SK-N-SH (cell line): ENCODE results near the gene MTAP. TPM values are rescaled to one million over a fixed set of nuclear protein-coding genes. Genes with fewer than 3 reads are reported as not detected.

ENCODE experiments used
- CTCF ChIA-PET: fragments of 300-600, 350-600 bp; formaldehyde crosslinking; extraction: SDS; loops from one replicate; lab custom pipeline; 2021; lab: Yijun Ruan, JAX
- POLR2A ChIA-PET: fragments of 350-600 bp; sonication (Branson Sonifier 250); formaldehyde crosslinking; extraction: SDS; loops from one replicate; lab custom pipeline; 2020; ENCODE audit warnings: antibody characterized with exemption, inconsistent platforms; lab: Yijun Ruan, JAX
- DNase-seq: peaks from one replicate; pipeline ENCODE4 v3.0.0; 2012
- H2AFZ ChIP-seq: fragments of 200-600 bp; sonication (generic); 2 replicates; pipeline ENCODE4 v1.8.1; 2016; ENCODE audit warnings: antibody characterized with exemption, mild to moderate bottlenecking, low read depth
- H3F3A ChIP-seq: fragments of 200-600 bp; sonication (generic); replicated peaks from 2 replicates; pipeline ENCODE3; 2016; ENCODE audit warnings: antibody characterized with exemption, mild to moderate bottlenecking; ENCODE audit not compliant: insufficient read depth
- H3K27ac ChIP-seq, 2 experiments: fragments of 200-500 bp in 1 of 2; fragments of 200-600 bp in 1 of 2; sonication (Bioruptor generic) in 1 of 2; sonication (generic), shearing (Covaris generic) in 1 of 2; 2 replicates each; pipeline versions ENCODE4 v1.5.1 to v1.6.1; 2014 to 2016; ENCODE audit warnings: low read depth in 2 of 2, inconsistent platforms in 1 of 2, low read length in 1 of 2, mild to moderate bottlenecking in 1 of 2, mixed read lengths in 1 of 2
- H3K27me3 ChIP-seq: fragments of 200-600 bp; sonication (generic), shearing (Covaris generic); 2 replicates; pipeline ENCODE4 v1.6.1; 2016; ENCODE audit warnings: mixed run types; ENCODE audit not compliant: insufficient read depth
- H3K36me3 ChIP-seq, 2 experiments: fragments of 200-500 bp in 1 of 2; fragments of 200-600 bp in 1 of 2; sonication (Bioruptor generic) in 1 of 2; sonication (generic) in 1 of 2; replicated peaks in 1 of 2; 2 replicates each; pipeline versions ENCODE3 to v1.5.1; 2014 to 2016; ENCODE audit warnings: low read length in 1 of 2, mild to moderate bottlenecking in 1 of 2; ENCODE audit not compliant: insufficient read depth in 2 of 2, control insufficient read depth in 1 of 2
- H3K4me1 ChIP-seq, 2 experiments: fragments of 200-500 bp in 1 of 2; fragments of 200-600 bp in 1 of 2; sonication (Bioruptor generic) in 1 of 2; sonication (generic), shearing (Covaris generic) in 1 of 2; 2 replicates each; pipeline versions ENCODE4 v1.5.1 to v1.6.1; 2014 to 2016; ENCODE audit warnings: low read depth in 1 of 2, low read length in 1 of 2, mixed run types in 1 of 2; ENCODE audit not compliant: insufficient read depth in 2 of 2, control insufficient read depth in 1 of 2
- H3K4me2 ChIP-seq: fragments of 200-600 bp; sonication (generic), shearing (Covaris generic); 2 replicates; pipeline ENCODE4 v1.6.1; 2017; ENCODE audit warnings: mixed run types
- H3K4me3 ChIP-seq, 2 experiments: fragments of 200-500 bp in 1 of 2; fragments of 200-600 bp in 1 of 2; sonication (Bioruptor generic) in 1 of 2; sonication (generic), shearing (Covaris generic) in 1 of 2; 2 replicates each; pipeline versions ENCODE4 v1.5.1 to v1.8.1; 2014 to 2016; ENCODE audit warnings: low read depth in 2 of 2, inconsistent platforms in 1 of 2, low read length in 1 of 2, mild to moderate bottlenecking in 1 of 2, mixed read lengths in 1 of 2, moderate library complexity in 1 of 2
- H3K79me2 ChIP-seq: fragments of 200-600 bp; sonication (generic); 2 replicates; pipeline ENCODE4 v1.8.1; 2017; ENCODE audit warnings: mild to moderate bottlenecking; ENCODE audit not compliant: insufficient read depth
- H3K9ac ChIP-seq: fragments of 200-600 bp; sonication (generic); 2 replicates; pipeline ENCODE4 v1.6.1; 2017; ENCODE audit warnings: mixed run types
- H3K9me2 ChIP-seq: fragments of 200-600 bp; sonication (generic); 2 replicates; pipeline ENCODE4 v1.6.1; 2017; ENCODE audit warnings: mixed run types
- H3K9me3 ChIP-seq: fragments of 200-600 bp; sonication (generic); 2 replicates; pipeline ENCODE4 v1.6.1; 2017; ENCODE audit warnings: mixed run types, mild to moderate bottlenecking, moderate library complexity
- H4K20me1 ChIP-seq: fragments of 200-600 bp; sonication (generic); 2 replicates; pipeline ENCODE4 v1.6.1; 2017; ENCODE audit warnings: mild to moderate bottlenecking, mixed run types; ENCODE audit not compliant: insufficient read depth
- ELF1 ChIP-seq: IDR thresholded peaks from 2 replicates; pipeline ENCODE4 v1.4.0; 2012
- EZH2phosphoT487 ChIP-seq: fragments of 200-600 bp; sonication (generic); IDR thresholded peaks from 2 replicates; pipeline ENCODE4 v1.6.1; 2017; ENCODE audit warnings: low read depth, mixed run types, mild to moderate bottlenecking, antibody characterized with exemption, moderate library complexity, borderline replicate concordance
- JUND ChIP-seq: IDR thresholded peaks from 2 replicates; pipeline ENCODE4 v1.4.0; 2012
- MEF2A ChIP-seq: IDR thresholded peaks from 2 replicates; pipeline ENCODE4 v1.4.0; 2012; ENCODE audit warnings: low read depth, borderline replicate concordance
- NFIC ChIP-seq: IDR thresholded peaks from 2 replicates; pipeline ENCODE4 v1.4.0; 2012; ENCODE audit warnings: borderline replicate concordance
- RFX5 ChIP-seq: IDR thresholded peaks from 2 replicates; pipeline ENCODE4 v1.6.1; 2012; ENCODE audit warnings: mild to moderate bottlenecking, improper control_type of control experiment, low read length
- SMC3 ChIP-seq: IDR thresholded peaks from 2 replicates; pipeline ENCODE4 v1.6.1; 2012; ENCODE audit warnings: low read depth, low read length, improper control_type of control experiment
- TAF1 ChIP-seq: IDR thresholded peaks from 2 replicates; pipeline ENCODE4 v1.6.1; 2012; ENCODE audit warnings: low read depth, mild to moderate bottlenecking, low read length, moderate library complexity, borderline replicate concordance
- TCF12 ChIP-seq: IDR thresholded peaks from 2 replicates; pipeline ENCODE4 v1.4.0; 2012
- YY1 ChIP-seq: IDR thresholded peaks from 2 replicates; pipeline ENCODE4 v1.4.0; 2012; ENCODE audit warnings: low read depth, mild to moderate bottlenecking
- WGBS: methylation state at CpG from one replicate; pipeline ENCODE4 v1.1.6; 2017; ENCODE audit warnings: low lambda C conversion rate; 5-methylcytosine and 5-hydroxymethylcytosine counted together
- polyA plus RNA-seq, 3 experiments: library from polyadenylated mRNA; depleted of rRNA; stranded (reverse); fragments of >200 nt; gene quantifications; 2 replicates each; pipeline ENCODE4 v1.2.3, GENCODE V29; 2012
- TF ChIP-seq, protein P1 (sequence below): IDR thresholded peaks from 2 replicates; pipeline ENCODE4 v1.6.1; 2012; ENCODE audit warnings: mild to moderate bottlenecking, low read depth, low read length, moderate library complexity
- TF ChIP-seq, protein P2 (sequence below): fragments of 150-350 bp; IDR thresholded peaks from 2 replicates; pipeline ENCODE4 v1.6.1; 2017; ENCODE audit warnings: antibody characterized with exemption, low read length, low read depth, borderline replicate concordance
- TF ChIP-seq, protein P3 (sequence below): IDR thresholded peaks from 2 replicates; pipeline ENCODE4 v1.4.0; 2012; ENCODE audit warnings: low read depth, borderline replicate concordance

Gene MTAP
- polyA plus RNA-seq, 1 of the 3 experiments (the other 2 are of a cell fraction), result 9.8 TPM

DNA sequence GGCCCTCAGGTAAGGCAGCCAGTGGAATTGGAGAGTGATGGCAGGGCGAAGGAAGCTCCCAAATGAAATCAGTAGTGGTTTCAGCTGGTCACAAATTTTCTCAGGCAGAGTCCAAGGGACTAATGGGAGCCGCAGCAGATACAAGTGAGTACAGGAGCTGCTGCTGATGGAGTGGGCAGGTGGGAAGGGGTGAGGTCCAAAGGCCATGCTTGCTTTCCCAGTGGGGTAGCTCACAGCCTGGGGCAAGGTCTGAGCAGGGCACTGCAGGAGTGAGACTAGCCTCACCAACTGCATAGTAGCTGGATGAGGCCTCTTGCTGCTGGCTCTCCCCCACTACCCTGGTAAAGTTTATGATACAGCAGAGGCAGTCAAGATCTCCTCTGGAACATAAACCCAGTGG, 38.2 kb downstream of the MTAP start:
- CTCF ChIA-PET, result interaction anchor here (1.6 kb wide), 1 partner anchor 197 kb away, joined by 4 read pairs; no protein-coding TSS in a partner anchor
- peaks cover 0 to 15% of the 10 kb centered on the region in 2 experiments; a peak in 3 of 4 replicates for H3K4me1 ChIP-seq
- H3K9me2 ChIP-seq, result no peaks in the 10 kb centered on the region
- peaks cover 42 to 56% of the 10 kb centered on the region in 2 experiments for H3K36me3 ChIP-seq
- no peak overlapping the region for H3K9ac ChIP-seq
- H3K9me3 ChIP-seq, result peaks cover 7% of the 10 kb centered on the region
- H4K20me1 ChIP-seq, result no peaks in the 10 kb centered on the region
- no peak overlapping the region for H2AFZ ChIP-seq
- no peak for DNase-seq
- H3K4me3 ChIP-seq, result no peak overlapping the region; a peak in 1 of 4 replicates
- H3K4me2 ChIP-seq, result no peak overlapping the region
- peaks cover 12% of the 10 kb centered on the region for H3F3A ChIP-seq
- POLR2A ChIA-PET, result no interaction called here
- no peak for TF ChIP-seq TCF12
- TF ChIP-seq EZH2phosphoT487, result no peak
- TF ChIP-seq TAF1, result no peak
- no peak for TF ChIP-seq ELF1
- no peak overlapping the region for H3K27ac ChIP-seq
- 50% methylated on average over 2 of the region's 2 CpGs for WGBS
- H3K79me2 ChIP-seq, result 0 out of 2 replicates have a peak, but pooled peaks cover 7% of the 10 kb centered on the region
- no peaks in the 10 kb centered on the region for H3K27me3 ChIP-seq

DNA sequence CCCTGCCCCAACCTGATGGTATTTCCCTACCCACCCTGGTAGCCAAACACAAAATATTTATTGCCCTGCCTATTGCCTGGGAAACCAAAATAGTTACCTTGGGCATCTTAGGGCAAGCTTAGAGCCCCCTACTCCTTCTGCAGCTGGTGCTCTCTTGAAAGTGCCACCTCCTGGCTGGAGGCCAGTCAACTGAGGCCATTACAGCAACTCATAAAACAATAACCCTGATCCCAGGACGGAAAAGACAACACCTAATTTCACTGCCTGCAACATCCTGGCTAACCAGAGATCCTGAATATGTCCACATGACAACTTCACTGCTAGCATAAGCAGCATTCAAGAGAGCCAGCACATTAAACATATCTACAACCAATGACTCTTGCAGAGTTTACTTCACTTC, 38.7 kb downstream of the MTAP start:
- ChIA-PET CTCF (interaction anchor here (1.2 to 1.6 kb wide), 2 partner anchors 19 to 197 kb away, joined by 3 to 4 read pairs; no protein-coding TSS in a partner anchor), POLR2A (no interaction called here)
- TF ChIP-seq JUND (no peak), YY1 (no peak)
- peaks cover 0 to 10% of the 10 kb centered on the region in 2 experiments; a peak in 3 of 4 replicates for H3K4me1 ChIP-seq
- no peaks in the 10 kb centered on the region for H4K20me1 ChIP-seq
- H3K4me3 ChIP-seq, result no peak overlapping the region; a peak in 1 of 4 replicates
- peaks cover 11% of the 10 kb centered on the region for H3K9me3 ChIP-seq
- H3K36me3 ChIP-seq, result peaks cover 42 to 57% of the 10 kb centered on the region in 2 experiments
- WGBS, result no CpG with 5 or more reads among the region's 1 CpG
- H3K4me2 ChIP-seq, result no peak overlapping the region
- H3K27me3 ChIP-seq, result no peaks in the 10 kb centered on the region
- H3K27ac ChIP-seq, result no peak overlapping the region
- H3K9me2 ChIP-seq, result no peaks in the 10 kb centered on the region
- 0 out of 2 replicates have a peak, but pooled peaks cover 7% of the 10 kb centered on the region for H3K79me2 ChIP-seq
- peaks cover 7% of the 10 kb centered on the region for H3F3A ChIP-seq
- no peak for DNase-seq
- H2AFZ ChIP-seq, result no peak overlapping the region
- H3K9ac ChIP-seq, result no peak overlapping the region

DNA sequence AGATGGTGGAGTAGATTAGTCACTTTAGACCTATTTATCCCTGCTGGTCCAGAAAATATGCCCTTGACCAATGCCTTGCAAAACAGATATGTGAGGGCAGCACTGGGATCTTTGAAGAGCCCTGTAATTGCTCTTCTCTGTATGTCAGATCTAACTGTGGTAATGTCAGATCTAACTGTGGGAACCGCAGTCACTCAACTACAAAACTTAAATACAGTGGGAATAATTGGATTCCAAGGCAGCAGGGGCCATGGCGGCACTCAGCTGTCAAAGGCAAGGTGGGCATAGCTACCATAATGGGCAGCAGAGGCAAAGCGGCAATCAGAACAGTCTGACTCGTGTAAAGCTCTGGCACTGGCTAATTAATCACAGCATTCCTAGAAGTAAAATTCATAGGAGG, 46.2 kb downstream of the MTAP start:
- no peak for DNase-seq
- Histone ChIP-seq H3K27ac (no peak overlapping the region), H3K4me1 (no peaks in the 10 kb centered on the region), H3K36me3 (peaks cover 5 to 36% of the 10 kb centered on the region in 2 experiments), H2AFZ (no peak overlapping the region), H3K9ac (no peak overlapping the region), H3K9me3 (peaks cover 20% of the 10 kb centered on the region), H4K20me1 (no peaks in the 10 kb centered on the region), H3K79me2 (no peaks in the 10 kb centered on the region), H3F3A (no peaks in the 10 kb centered on the region), H3K4me2 (no peak overlapping the region), H3K4me3 (no peak overlapping the region; a peak in 1 of 4 replicates), H3K27me3 (no peaks in the 10 kb centered on the region), H3K9me2 (no peaks in the 10 kb centered on the region)
- TF ChIP-seq TAF1 (no peak), SMC3 (no peak), NFIC (no peak), MEF2A (no peak), RFX5 (no peak)
- TF ChIP-seq, protein P1, sequence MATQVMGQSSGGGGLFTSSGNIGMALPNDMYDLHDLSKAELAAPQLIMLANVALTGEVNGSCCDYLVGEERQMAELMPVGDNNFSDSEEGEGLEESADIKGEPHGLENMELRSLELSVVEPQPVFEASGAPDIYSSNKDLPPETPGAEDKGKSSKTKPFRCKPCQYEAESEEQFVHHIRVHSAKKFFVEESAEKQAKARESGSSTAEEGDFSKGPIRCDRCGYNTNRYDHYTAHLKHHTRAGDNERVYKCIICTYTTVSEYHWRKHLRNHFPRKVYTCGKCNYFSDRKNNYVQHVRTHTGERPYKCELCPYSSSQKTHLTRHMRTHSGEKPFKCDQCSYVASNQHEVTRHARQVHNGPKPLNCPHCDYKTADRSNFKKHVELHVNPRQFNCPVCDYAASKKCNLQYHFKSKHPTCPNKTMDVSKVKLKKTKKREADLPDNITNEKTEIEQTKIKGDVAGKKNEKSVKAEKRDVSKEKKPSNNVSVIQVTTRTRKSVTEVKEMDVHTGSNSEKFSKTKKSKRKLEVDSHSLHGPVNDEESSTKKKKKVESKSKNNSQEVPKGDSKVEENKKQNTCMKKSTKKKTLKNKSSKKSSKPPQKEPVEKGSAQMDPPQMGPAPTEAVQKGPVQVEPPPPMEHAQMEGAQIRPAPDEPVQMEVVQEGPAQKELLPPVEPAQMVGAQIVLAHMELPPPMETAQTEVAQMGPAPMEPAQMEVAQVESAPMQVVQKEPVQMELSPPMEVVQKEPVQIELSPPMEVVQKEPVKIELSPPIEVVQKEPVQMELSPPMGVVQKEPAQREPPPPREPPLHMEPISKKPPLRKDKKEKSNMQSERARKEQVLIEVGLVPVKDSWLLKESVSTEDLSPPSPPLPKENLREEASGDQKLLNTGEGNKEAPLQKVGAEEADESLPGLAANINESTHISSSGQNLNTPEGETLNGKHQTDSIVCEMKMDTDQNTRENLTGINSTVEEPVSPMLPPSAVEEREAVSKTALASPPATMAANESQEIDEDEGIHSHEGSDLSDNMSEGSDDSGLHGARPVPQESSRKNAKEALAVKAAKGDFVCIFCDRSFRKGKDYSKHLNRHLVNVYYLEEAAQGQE, result no peak
- TF ChIP-seq, protein P2, sequence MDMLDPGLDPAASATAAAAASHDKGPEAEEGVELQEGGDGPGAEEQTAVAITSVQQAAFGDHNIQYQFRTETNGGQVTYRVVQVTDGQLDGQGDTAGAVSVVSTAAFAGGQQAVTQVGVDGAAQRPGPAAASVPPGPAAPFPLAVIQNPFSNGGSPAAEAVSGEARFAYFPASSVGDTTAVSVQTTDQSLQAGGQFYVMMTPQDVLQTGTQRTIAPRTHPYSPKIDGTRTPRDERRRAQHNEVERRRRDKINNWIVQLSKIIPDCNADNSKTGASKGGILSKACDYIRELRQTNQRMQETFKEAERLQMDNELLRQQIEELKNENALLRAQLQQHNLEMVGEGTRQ, result no peak
- TF ChIP-seq, protein P3, sequence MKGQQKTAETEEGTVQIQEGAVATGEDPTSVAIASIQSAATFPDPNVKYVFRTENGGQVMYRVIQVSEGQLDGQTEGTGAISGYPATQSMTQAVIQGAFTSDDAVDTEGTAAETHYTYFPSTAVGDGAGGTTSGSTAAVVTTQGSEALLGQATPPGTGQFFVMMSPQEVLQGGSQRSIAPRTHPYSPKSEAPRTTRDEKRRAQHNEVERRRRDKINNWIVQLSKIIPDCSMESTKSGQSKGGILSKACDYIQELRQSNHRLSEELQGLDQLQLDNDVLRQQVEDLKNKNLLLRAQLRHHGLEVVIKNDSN, result no peak
- ChIA-PET CTCF (interaction anchor here (1.4 kb wide), 1 partner anchor 35 kb away, joined by 5 read pairs; no protein-coding TSS in a partner anchor), POLR2A (no interaction called here)
- 96% methylated on average over 3 of the region's 4 CpGs for WGBS
